A549 (cell line): ENCODE measurements around the gene MMP17. TPM values are rescaled to one million over a fixed set of nuclear protein-coding genes. Genes with fewer than 3 reads are reported as not detected.

Experiments used
- ATAC-seq, 2 experiments: fragments of 200-7000 bp in 1 of 2; fragments of >200 bp in 1 of 2; cut with Nextera tagmentation in 1 of 2; cut with Tn5 transposase in 1 of 2; 3 replicates each; pipeline versions ENCODE4 v1.8.0 to v1.9.1; 2018 to 2020; ENCODE audit warnings: mild to moderate bottlenecking in 1 of 2, moderate library complexity in 1 of 2
- CTCF ChIA-PET: fragments of 300-600 bp; sonication (Branson Sonifier 250); formaldehyde crosslinking; extraction: SDS; loops from one replicate; lab custom pipeline; 2021; ENCODE audit warnings: antibody characterized with exemption, inconsistent platforms; lab: Yijun Ruan, JAX
- POLR2A ChIA-PET: fragments of 350-600 bp; formaldehyde crosslinking; extraction: SDS; loops from one replicate; lab custom pipeline; 2021; ENCODE audit warnings: antibody characterized with exemption, inconsistent platforms; lab: Yijun Ruan, JAX
- DNase-seq, 2 experiments: peaks; one replicate each; pipeline versions ENCODE4 v3.0.0 to v3.0.0-alpha.2; 2011 to 2016; ENCODE audit warnings: low read depth in 1 of 2, low spot score in 1 of 2
- FAIRE-seq: peaks from 2 replicates; lab custom pipeline; 2011; peaks lifted over from hg19 to GRCh38; lab: Jason Lieb, UNC
- H3K27ac ChIP-seq, 2 experiments: fragments of >200 bp; sonication (Bioruptor Twin); formaldehyde crosslinking; 3 replicates each; pipeline ENCODE4 v1.5.1; 2016 to 2017
- H3K4me1 ChIP-seq: fragments of >200 bp; sonication (Bioruptor Twin); formaldehyde crosslinking; 3 replicates; pipeline ENCODE4 v1.6.1; 2016
- H3K4me2 ChIP-seq: fragments of >200 bp; sonication (Bioruptor Twin); formaldehyde crosslinking; 3 replicates; pipeline ENCODE4 v1.6.1; 2016
- H3K4me3 ChIP-seq: fragments of >200 bp; sonication (Bioruptor Twin); formaldehyde crosslinking; 3 replicates; pipeline ENCODE4 v1.5.1; 2016
- H3K9me3 ChIP-seq: fragments of >200 bp; sonication (Bioruptor Twin); formaldehyde crosslinking; 3 replicates; pipeline ENCODE4 v1.6.1; 2016
- CEBPB ChIP-seq, 2 experiments: fragments of >200 bp in 1 of 2; sonication (Bioruptor Twin) in 1 of 2; formaldehyde crosslinking in 1 of 2; IDR thresholded peaks; 2 replicates each; pipeline ENCODE4 v1.6.1; 2012 to 2016
- CHD2 ChIP-seq: fragments of 150-350 bp; IDR thresholded peaks from 2 replicates; pipeline ENCODE4 v1.6.1; 2014; ENCODE audit warnings: low read length; ENCODE audit not compliant: partially characterized antibody
- EHF ChIP-seq: fragments of 250-450 bp; sonication (Bioruptor Pico); IDR thresholded peaks from 2 replicates; pipeline ENCODE4 v1.5.0; 2020; ENCODE audit warnings: mild to moderate bottlenecking
- FOXS1 ChIP-seq: fragments of 250-450 bp; sonication (Bioruptor Pico); IDR thresholded peaks from 2 replicates; pipeline ENCODE4 v1.5.0; 2020; ENCODE audit warnings: mild to moderate bottlenecking, moderate library complexity
- HES2 ChIP-seq: fragments of >200 bp; sonication (Bioruptor Twin); formaldehyde crosslinking; IDR thresholded peaks from 2 replicates; pipeline ENCODE4 v1.6.1; 2016
- HOXA7 ChIP-seq: fragments of 250-450 bp; sonication (Bioruptor Pico); IDR thresholded peaks from 2 replicates; pipeline ENCODE4 v1.5.0; 2020; ENCODE audit warnings: mild to moderate bottlenecking, moderate library complexity
- HOXB13 ChIP-seq: fragments of 250-450 bp; sonication (Bioruptor Pico); IDR thresholded peaks from 2 replicates; pipeline ENCODE4 v1.5.0; 2020; ENCODE audit warnings: low read depth, mild to moderate bottlenecking, moderate library complexity
- HOXB5 ChIP-seq: fragments of 250-450 bp; sonication (Bioruptor Pico); IDR thresholded peaks from 2 replicates; pipeline ENCODE4 v1.5.0; 2020; ENCODE audit warnings: mild to moderate bottlenecking, moderate library complexity
- PBX3 ChIP-seq: IDR thresholded peaks from 2 replicates; pipeline ENCODE4 v1.6.1; 2012
- PHF8 ChIP-seq: fragments of 200-600 bp; sonication (generic); IDR thresholded peaks from 2 replicates; pipeline ENCODE4 v1.6.1; 2016; ENCODE audit warnings: low read depth, mild to moderate bottlenecking, antibody characterized with exemption, moderate library complexity, borderline replicate concordance
- RAD21 ChIP-seq, 2 experiments: fragments of >200 bp in 1 of 2; sonication (Bioruptor Twin) in 1 of 2; formaldehyde crosslinking in 1 of 2; IDR thresholded peaks in 1 of 2; conservative IDR thresholded peaks in 1 of 2; 2 replicates in 1 of 2; 3 replicates in 1 of 2; pipeline ENCODE4 v1.6.1; 2012 to 2018; ENCODE audit warnings: inconsistent platforms in 1 of 2
- SMC3 ChIP-seq: fragments of >200 bp; sonication (Bioruptor Twin); formaldehyde crosslinking; IDR thresholded peaks from 3 replicates; pipeline ENCODE4 v1.6.1; 2018; ENCODE audit warnings: inconsistent platforms
- TFCP2L1 ChIP-seq: fragments of 250-450 bp; sonication (Bioruptor Pico); IDR thresholded peaks from 2 replicates; pipeline ENCODE4 v1.5.0; 2021; ENCODE audit warnings: mild to moderate bottlenecking
- USF2 ChIP-seq: fragments of 450-650 bp; IDR thresholded peaks from 2 replicates; pipeline ENCODE4 v1.6.1; 2014; ENCODE audit warnings: antibody characterized with exemption
- ZC3H11A ChIP-seq: fragments of 450-650 bp; IDR thresholded peaks from 2 replicates; pipeline ENCODE4 v1.6.1; 2014; ENCODE audit warnings: antibody characterized with exemption, mild to moderate bottlenecking
- WGBS: methylation state at CpG from one replicate; pipeline ENCODE4 v1.1.6; 2017; ENCODE audit errors: missing lambda C conversion rate; 5-methylcytosine and 5-hydroxymethylcytosine counted together
- polyA plus RNA-seq, 4 experiments: library from polyadenylated mRNA; depleted of rRNA in 3 of 4; stranded (reverse); fragments of >200 nt; fragmentation: RNase III in 1 of 4; extraction: RNeasy Plus Mini Kit Qiagen cat#74134 plus additional on column Dnase treatment in 1 of 4; gene quantifications; 2 replicates in 3 of 4; 3 replicates in 1 of 4; pipeline ENCODE4 v1.2.3, GENCODE V29; 2011 to 2017
- TF ChIP-seq, protein P1 (sequence below): fragments of >200 bp; sonication (Bioruptor Twin); formaldehyde crosslinking; IDR thresholded peaks from 3 replicates; pipeline ENCODE4 v1.6.1; 2016

MMP17 gene
- polyA plus RNA-seq, 2 of the 4 experiments (the other 2 are of a cell fraction), result 6.2 to 7.9 TPM

- Histone ChIP-seq H3K4me2 (no peak overlapping the region), H3K4me1 (no peaks in the 10 kb centered on the region), H3K27ac (no peak overlapping the region), H3K9me3 (no peaks in the 10 kb centered on the region), H3K4me3 (no peak overlapping the region)
- CTCF ChIA-PET, result no interaction called here
- FAIRE-seq, result no peak
- POLR2A ChIA-PET, result no interaction called here
- peak in 1 of 2 experiments; percentile 14; a peak in 1 of 5 replicates for TF ChIP-seq RAD21 (conservative IDR thresholded peaks at IDR 0.05 in 1 of 2, IDR thresholded peaks at IDR 0.05 in 1 of 2)
- TF ChIP-seq, protein P1, sequence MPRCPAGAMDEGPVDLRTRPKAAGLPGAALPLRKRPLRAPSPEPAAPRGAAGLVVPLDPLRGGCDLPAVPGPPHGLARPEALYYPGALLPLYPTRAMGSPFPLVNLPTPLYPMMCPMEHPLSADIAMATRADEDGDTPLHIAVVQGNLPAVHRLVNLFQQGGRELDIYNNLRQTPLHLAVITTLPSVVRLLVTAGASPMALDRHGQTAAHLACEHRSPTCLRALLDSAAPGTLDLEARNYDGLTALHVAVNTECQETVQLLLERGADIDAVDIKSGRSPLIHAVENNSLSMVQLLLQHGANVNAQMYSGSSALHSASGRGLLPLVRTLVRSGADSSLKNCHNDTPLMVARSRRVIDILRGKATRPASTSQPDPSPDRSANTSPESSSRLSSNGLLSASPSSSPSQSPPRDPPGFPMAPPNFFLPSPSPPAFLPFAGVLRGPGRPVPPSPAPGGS, result no peak
- 92% methylated on average over 27 of the region's 28 CpGs for WGBS
- ATAC-seq, result peak in 1 of 2 experiments; percentile 38; a peak in 2 of 6 replicates
- DNase-seq, result no peak
Measured at GRCh38 chr12:131796754-131797587, 31.2 kb upstream of the MMP17 start.

DNA sequence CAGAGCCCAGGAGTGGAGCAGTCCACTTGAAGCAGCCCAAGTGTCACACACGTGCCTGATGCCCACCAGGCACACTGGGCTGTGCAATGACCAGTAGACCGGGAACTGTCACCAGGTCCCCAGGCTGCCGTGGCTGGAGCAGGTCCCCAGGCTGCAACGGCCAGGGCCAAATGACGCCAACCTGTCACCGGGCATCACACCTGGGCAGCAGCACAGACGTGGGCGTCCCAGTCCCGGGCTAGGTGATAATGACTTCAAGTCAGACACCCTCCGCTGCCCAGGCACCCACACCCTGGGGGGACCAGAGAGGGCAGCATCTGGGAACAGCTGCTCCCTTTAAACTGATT lies 30.6 kb upstream of the MMP17 start:
- DNase-seq, result no peak
- Histone ChIP-seq H3K4me3 (no peak overlapping the region), H3K4me1 (no peaks in the 10 kb centered on the region), H3K9me3 (no peaks in the 10 kb centered on the region), H3K4me2 (no peak overlapping the region), H3K27ac (no peak overlapping the region)
- CTCF ChIA-PET, result no interaction called here
- POLR2A ChIA-PET, result no interaction called here
- no peak for FAIRE-seq
- no peak for ATAC-seq
- no peak for TF ChIP-seq PHF8
- no peak for TF ChIP-seq PBX3
- 96% methylated on average over 8 of the region's 10 CpGs for WGBS

- Histone ChIP-seq H3K4me1 (0 out of 3 replicates have a peak, but pooled peaks cover 3% of the 10 kb centered on the region), H3K27ac (no peak overlapping the region), H3K9me3 (no peaks in the 10 kb centered on the region), H3K4me2 (no peak overlapping the region), H3K4me3 (no peak overlapping the region)
- no peak for TF ChIP-seq USF2
- TF ChIP-seq SMC3, result no peak
- TF ChIP-seq HOXA7 (CRISPR knock-in tag), result no peak
- TF ChIP-seq HOXB13, result no peak
- no peak for TF ChIP-seq CHD2
- TF ChIP-seq EHF (CRISPR knock-in tag), result no peak
- TF ChIP-seq ZC3H11A, result no peak
- no peak for TF ChIP-seq FOXS1 (CRISPR knock-in tag)
- no peak for TF ChIP-seq CEBPB (IDR thresholded peaks at IDR 0.05)
- TF ChIP-seq HES2, result no peak
- TF ChIP-seq HOXB5, result no peak
- TF ChIP-seq TFCP2L1 (CRISPR knock-in tag), result no peak
- ATAC-seq, result no peak
- ChIA-PET POLR2A (no interaction called here), CTCF (interaction anchor here (0.7 to 1.2 kb wide), 2 partner anchors 10 to 12 kb away, joined by 3 to 4 read pairs; no protein-coding TSS in a partner anchor)
- WGBS, result 93% methylated on average over 21 of the region's 21 CpGs
- FAIRE-seq, result no peak
- DNase-seq, result no peak
Measured at GRCh38 chr12:131799195-131799594, 29.0 kb upstream of the MMP17 start.
